Measurements from ENCODE around the gene RAMP1.

The RAMP1 gene

DNA sequence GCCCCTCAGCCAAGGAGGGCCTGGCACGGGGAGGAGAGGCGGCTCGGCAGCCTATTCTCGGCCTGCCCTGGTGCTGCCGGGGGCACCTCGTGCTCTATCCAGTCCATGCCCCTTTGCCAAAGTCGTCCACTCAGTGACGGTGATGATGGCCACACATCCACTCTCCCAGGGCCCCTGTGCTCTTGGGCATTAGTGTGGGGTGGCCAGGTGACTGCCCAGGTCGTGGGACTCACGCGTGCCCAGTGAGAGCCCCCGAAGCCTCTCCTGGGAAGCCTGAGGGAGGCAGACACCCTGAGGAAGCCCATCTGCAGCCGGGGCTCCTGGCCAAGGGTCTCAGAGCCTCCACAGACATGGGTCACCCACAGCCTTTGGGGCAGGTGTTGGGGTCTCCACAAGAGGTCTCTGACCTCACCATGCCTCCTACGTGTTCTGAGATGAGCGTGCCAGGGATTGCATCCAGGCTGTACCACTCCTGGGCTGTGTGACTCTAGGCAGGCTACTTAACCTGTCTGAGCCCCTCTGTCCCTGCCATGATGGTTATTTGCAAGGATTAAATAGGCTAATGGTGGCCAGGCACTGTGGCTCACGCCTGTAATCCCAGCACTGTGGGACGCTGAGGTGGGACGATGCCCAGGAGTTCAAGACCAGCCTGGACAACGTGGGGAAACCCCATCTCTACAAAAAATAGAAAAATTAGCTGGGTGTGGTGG, 12.9 kb downstream of the RAMP1 start:
- no peak for TF ChIP-seq CTCF (IDR thresholded peaks at IDR 0.05; ENCODE audit: low read length, missing control alignments)
- DNase-seq (ENCODE audit: low read depth), result no peak

DNA sequence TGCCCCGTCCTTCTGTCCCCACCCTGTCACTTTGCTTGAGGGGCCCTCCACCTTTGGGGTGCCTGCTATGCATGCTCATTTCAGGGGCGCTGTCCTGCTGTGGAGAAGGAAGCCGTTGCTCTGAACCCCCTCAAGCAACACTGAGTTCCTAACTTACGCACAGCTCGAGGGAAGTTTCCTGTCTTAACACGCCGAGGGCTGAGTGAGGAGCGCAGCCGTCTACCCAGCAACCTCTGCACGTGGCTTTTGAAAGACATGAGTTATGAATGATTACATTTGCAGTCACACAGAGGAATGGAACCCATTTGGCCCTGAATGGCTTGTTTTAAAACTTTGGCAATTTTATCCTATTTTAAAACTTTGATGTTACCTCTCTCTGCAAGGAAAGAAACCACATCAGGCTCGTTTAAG, 14.0 kb downstream of the RAMP1 start:
- TF ChIP-seq CTCF (IDR thresholded peaks at IDR 0.05; ENCODE audit: low read length, missing control alignments), result no peak
- no peak overlapping the region for H3K4me3 ChIP-seq (replicated peaks; ENCODE audit: low read depth, low read length)
- no peak for DNase-seq (ENCODE audit: low read depth)

More for the DNA sequence above, 12.9 kb downstream of the RAMP1 start:
- H3K4me3 ChIP-seq (replicated peaks; ENCODE audit: low read depth, low read length), result no peak overlapping the region

DNA sequence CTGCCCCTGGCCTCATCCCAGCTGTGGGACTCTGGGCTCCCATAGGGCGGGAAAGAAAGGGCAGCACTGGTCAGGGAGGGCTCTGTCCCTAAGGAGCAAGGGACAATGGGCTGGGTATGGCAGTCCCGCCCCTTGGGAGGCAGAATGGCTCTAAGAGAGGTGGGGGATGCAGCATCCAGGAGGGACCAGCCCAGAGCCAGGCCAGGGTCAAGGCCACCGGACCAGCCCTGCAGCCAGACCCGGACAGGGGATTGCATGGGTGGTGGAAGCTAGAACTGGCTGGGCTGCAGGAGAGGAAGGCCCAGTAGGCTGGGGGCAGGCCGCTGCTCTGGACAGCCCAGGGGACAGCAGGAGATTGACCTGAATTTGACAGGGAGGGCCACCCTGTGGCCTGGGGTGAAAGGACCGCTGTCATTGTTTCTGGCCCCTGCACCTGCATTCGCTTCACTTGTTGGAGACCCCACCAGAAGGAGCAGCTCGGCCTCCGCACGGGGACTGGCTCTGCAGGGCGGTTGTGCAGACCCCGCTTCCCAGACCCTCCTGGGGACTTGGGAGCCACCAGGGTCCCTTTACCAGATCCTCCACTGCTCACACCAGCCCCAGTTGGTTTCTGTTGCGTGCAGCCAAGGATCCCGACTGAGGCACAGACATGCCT, 14.6 kb downstream of the RAMP1 start:
- no peak for DNase-seq (ENCODE audit: low read depth)
- H3K4me3 ChIP-seq (replicated peaks; ENCODE audit: low read depth, low read length), result no peak overlapping the region
- TF ChIP-seq CTCF (IDR thresholded peaks at IDR 0.05; ENCODE audit: low read length, missing control alignments), result no peak

GRCh38 chr2:237874585-237875161, 15.2 kb downstream of the RAMP1 start:
- DNase-seq (ENCODE audit: low read depth), result peak; percentile 50
- H3K4me3 ChIP-seq (replicated peaks; ENCODE audit: low read depth, low read length), result no peak overlapping the region
- no peak for TF ChIP-seq CTCF (IDR thresholded peaks at IDR 0.05; ENCODE audit: low read length, missing control alignments)

GRCh38 chr2:237875256-237876060, 16.0 kb downstream of the RAMP1 start:
- TF ChIP-seq CTCF (IDR thresholded peaks at IDR 0.05; ENCODE audit: low read length, missing control alignments), result no peak
- no peak overlapping the region for H3K4me3 ChIP-seq (replicated peaks; ENCODE audit: low read depth, low read length)
- no peak for DNase-seq (ENCODE audit: low read depth)

DNA sequence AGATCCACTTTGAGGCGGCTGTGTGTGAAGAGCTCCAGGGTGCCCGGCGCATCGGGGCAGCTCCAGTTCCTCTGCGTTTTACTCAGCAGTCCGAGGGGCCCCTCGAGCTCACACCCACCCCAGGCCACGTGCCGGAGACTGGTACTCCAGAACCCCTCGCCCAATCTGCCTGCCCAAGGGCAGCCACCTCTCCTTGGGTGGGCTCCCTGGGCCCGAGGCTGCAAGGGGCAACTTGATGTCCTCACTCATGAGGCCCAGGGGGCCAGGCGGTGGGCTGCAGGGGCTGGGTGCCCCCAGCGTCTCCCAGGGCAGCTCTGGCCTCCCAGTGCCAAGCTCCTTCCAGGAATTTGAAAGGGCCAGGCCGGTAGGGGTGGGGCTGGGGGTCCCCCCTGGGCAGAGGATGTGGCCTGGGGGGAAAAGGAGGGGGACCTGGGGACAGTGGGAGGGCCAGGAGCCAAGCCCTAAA, 16.7 kb downstream of the RAMP1 start:
- TF ChIP-seq CTCF (IDR thresholded peaks at IDR 0.05; ENCODE audit: low read length, missing control alignments), result no peak
- H3K4me3 ChIP-seq (replicated peaks; ENCODE audit: low read depth, low read length), result no peak overlapping the region
- no peak for DNase-seq (ENCODE audit: low read depth)

Measured in fibroblast of pulmonary artery (primary cell).